ENCODE results near the gene MYH15.

MYH15 gene

DNA sequence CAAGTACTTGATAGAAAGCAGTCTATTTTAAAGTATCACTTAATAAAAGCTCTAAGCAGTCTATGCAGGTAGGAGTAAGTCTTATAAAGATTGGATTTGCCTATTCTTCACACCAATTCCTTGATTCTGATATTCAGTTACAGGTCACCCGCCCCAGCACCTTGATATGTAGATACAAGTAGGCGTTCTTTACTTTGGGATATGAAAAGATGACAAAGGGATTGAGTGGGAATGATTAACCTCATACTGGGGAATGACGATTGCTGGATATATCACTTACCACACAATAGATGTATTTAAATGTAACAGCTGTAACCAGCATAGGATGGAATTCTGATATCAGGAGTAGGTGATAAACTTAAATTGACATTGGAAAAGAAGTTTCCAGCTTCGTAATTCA is 166.9 kb downstream of the MYH15 start:
- H3K9ac ChIP-seq (ENCODE audit: low read length) = no peak overlapping the region
- H3K9me3 ChIP-seq (ENCODE audit: control insufficient read depth, low read depth, low read length) = no peaks in the 10 kb centered on the region
- H3K27me3 ChIP-seq (ENCODE audit: control insufficient read depth, insufficient read depth, low read length) = no peaks in the 10 kb centered on the region
- H3K36me3 ChIP-seq (ENCODE audit: control insufficient read depth, low read depth, low read length) = no peaks in the 10 kb centered on the region
- H3K27ac ChIP-seq (ENCODE audit: low read length) = no peak overlapping the region
- H3K4me3 ChIP-seq (ENCODE audit: low read length) = no peak overlapping the region
- no peaks in the 10 kb centered on the region for H3K4me1 ChIP-seq (ENCODE audit: control insufficient read depth, low read depth, low read length)

DNA sequence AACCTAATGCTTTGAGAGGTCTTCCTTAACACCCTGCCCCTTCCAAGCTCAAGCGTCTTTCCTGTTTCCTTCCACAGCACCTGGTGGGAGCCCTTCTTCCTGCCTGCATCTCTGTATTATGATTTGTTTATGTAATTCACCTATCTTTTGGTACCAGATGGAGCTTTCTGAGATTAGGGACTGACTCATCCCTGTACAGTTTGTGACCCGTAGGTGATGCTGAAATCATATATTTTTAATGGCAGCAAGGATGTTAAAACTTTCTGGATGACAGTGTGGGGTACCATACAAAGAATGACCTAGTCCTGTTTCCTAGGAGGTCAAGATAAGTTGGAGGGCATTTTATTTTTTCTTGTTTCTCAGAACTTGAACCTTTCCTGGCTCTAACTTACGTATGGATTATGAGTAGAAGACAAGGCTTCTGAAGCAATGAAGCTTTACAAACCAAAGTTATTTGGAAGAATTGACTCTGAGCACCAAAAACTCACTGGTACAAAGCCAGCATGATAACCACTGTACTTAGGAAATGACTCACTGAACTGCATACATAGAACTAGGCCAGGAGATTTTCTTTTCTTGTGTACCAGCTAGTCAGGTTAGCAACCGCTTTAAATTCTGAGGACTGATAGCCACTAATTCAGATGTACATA is 167.4 kb downstream of the MYH15 start:
- no peaks in the 10 kb centered on the region for H3K36me3 ChIP-seq (ENCODE audit: control insufficient read depth, low read depth, low read length)
- no peaks in the 10 kb centered on the region for H3K9me3 ChIP-seq (ENCODE audit: control insufficient read depth, low read depth, low read length)
- no peaks in the 10 kb centered on the region for H3K27me3 ChIP-seq (ENCODE audit: control insufficient read depth, insufficient read depth, low read length)
- no peak overlapping the region for H3K9ac ChIP-seq (ENCODE audit: low read length)
- H3K4me1 ChIP-seq (ENCODE audit: control insufficient read depth, low read depth, low read length) = no peaks in the 10 kb centered on the region
- no peak overlapping the region for H3K4me3 ChIP-seq (ENCODE audit: low read length)
- no peak overlapping the region for H3K27ac ChIP-seq (ENCODE audit: low read length)

DNA sequence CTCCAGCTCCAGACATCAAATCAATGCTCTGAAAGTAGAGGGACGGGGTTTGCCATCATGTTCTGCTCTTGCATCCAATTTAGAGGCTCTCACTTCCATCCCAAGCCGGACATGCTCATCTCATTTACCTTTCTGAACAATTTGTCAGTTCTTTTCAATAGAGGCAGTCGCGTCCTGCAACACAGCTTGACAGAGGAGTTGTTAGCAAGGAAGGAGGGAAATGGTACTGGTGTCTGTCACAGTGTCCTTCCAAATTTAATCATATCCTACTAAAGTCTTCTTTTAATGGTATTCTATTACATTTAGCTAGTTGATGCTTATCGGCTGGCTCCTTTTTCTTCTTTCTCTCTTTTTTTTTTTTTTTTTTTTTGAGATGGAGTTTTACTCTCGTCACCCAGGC is 168.5 kb downstream of the MYH15 start:
- Histone ChIP-seq H3K27ac (ENCODE audit: low read length) (no peak overlapping the region), H3K36me3 (ENCODE audit: control insufficient read depth, low read depth, low read length) (no peaks in the 10 kb centered on the region), H3K9me3 (ENCODE audit: control insufficient read depth, low read depth, low read length) (no peaks in the 10 kb centered on the region), H3K27me3 (ENCODE audit: control insufficient read depth, insufficient read depth, low read length) (no peaks in the 10 kb centered on the region), H3K4me3 (ENCODE audit: low read length) (no peak overlapping the region), H3K4me1 (ENCODE audit: control insufficient read depth, low read depth, low read length) (no peaks in the 10 kb centered on the region), H3K9ac (ENCODE audit: low read length) (no peak overlapping the region)

DNA sequence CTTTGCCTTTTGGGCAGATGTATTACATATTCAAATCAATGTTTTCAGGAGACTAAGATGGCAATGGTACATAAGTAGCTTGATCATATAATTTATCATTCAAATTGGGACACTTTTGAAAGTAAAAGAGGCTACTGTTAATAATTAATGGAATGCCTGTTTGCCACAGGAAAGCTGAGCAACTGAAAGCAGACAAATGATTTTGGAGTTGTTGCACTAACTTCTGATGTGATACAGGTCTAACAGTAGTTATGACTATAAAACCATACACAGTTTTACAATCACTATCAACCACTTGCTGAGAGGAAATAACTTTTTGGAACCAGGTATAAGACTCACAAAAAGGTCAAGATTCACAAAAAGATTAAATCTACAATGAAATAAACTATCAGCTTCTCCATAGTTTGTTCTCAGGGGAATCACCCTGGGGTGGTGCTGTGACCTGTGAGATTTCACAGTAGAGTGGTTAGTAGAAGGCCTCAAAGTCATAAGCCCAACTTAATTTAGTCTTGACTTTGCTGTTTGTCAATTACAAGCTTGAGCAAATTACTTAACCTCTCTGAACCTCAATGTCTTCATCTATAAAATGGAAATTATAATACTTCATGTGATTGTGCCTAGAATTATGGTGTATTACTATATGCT is 171.4 kb downstream of the MYH15 start:
- no peak overlapping the region for H3K9ac ChIP-seq (ENCODE audit: low read length)
- no peaks in the 10 kb centered on the region for H3K9me3 ChIP-seq (ENCODE audit: control insufficient read depth, low read depth, low read length)
- no peaks in the 10 kb centered on the region for H3K27me3 ChIP-seq (ENCODE audit: control insufficient read depth, insufficient read depth, low read length)
- H3K4me3 ChIP-seq (ENCODE audit: low read length) = no peak overlapping the region
- no peak overlapping the region for H3K27ac ChIP-seq (ENCODE audit: low read length)
- no peaks in the 10 kb centered on the region for H3K4me1 ChIP-seq (ENCODE audit: control insufficient read depth, low read depth, low read length)
- no peaks in the 10 kb centered on the region for H3K36me3 ChIP-seq (ENCODE audit: control insufficient read depth, low read depth, low read length)

DNA sequence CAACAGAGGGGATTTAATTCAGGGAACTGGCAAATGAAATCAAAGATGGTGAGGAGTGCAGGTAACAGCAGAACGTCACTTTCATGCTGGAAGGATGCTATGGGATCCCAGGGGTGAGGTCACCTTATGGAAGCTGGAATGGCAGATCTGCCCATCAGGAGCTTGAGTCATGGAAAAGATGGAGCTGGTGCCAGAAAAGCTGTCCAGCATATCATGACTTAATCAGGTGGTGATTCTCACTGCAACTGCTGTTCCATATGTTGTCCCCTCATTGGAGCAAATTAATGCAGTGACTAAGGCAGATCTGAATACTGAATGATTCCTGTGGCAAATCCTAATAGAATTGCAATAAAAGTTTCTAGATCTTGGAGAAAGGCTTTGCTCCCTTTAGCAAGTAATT is 175.7 kb downstream of the MYH15 start:
- Histone ChIP-seq H3K9me3 (ENCODE audit: control insufficient read depth, low read depth, low read length) (no peaks in the 10 kb centered on the region), H3K4me1 (ENCODE audit: control insufficient read depth, low read depth, low read length) (no peaks in the 10 kb centered on the region), H3K9ac (ENCODE audit: low read length) (no peak overlapping the region), H3K36me3 (ENCODE audit: control insufficient read depth, low read depth, low read length) (no peaks in the 10 kb centered on the region), H3K27ac (ENCODE audit: low read length) (no peak overlapping the region), H3K27me3 (ENCODE audit: control insufficient read depth, insufficient read depth, low read length) (no peaks in the 10 kb centered on the region), H3K4me3 (ENCODE audit: low read length) (no peak overlapping the region)

DNA sequence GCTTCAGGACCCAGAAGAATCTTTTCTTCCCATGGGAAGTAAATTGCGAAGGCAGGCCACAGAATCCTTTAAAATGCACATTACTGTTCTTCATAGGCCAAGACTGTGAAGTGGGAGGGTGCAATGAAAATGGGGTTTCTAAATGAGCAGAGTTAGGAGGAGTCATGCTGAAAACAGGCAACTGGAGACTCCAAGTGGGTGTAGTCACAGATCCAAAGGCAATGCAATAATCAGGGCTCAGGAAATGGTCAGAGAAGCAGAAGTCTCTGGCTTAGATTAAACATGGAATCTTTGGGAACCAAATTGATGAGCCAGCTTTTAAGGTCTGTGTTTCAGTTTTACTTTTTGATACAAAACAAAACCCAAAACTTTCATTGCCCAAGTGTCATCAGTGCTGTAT is 176.4 kb downstream of the MYH15 start:
- Histone ChIP-seq H3K9me3 (ENCODE audit: control insufficient read depth, low read depth, low read length) (no peaks in the 10 kb centered on the region), H3K36me3 (ENCODE audit: control insufficient read depth, low read depth, low read length) (no peaks in the 10 kb centered on the region), H3K9ac (ENCODE audit: low read length) (no peak overlapping the region), H3K4me3 (ENCODE audit: low read length) (no peak overlapping the region), H3K4me1 (ENCODE audit: control insufficient read depth, low read depth, low read length) (no peaks in the 10 kb centered on the region), H3K27ac (ENCODE audit: low read length) (no peak overlapping the region), H3K27me3 (ENCODE audit: control insufficient read depth, insufficient read depth, low read length) (no peaks in the 10 kb centered on the region)

DNA sequence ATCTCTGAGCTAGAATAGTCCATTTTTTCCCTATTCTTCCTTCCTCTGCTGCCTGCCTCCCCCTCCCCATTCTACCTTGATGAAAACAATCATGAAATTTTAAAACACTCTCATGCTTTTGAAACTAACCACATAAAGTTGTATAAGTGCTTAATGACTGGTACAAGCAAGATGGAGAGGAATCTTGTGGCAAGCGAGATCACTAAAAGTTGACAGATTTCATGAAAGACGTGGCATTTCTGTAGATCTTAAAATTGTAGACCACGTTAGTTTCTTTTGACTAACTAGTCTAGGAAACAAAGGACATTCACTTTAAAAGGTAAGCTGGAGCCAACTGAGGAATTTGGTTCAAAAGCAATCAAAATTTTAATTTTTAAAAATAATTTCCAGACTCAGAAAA is 178.6 kb downstream of the MYH15 start:
- Histone ChIP-seq H3K4me1 (ENCODE audit: control insufficient read depth, low read depth, low read length) (no peaks in the 10 kb centered on the region), H3K36me3 (ENCODE audit: control insufficient read depth, low read depth, low read length) (no peaks in the 10 kb centered on the region), H3K9me3 (ENCODE audit: control insufficient read depth, low read depth, low read length) (no peaks in the 10 kb centered on the region), H3K4me3 (ENCODE audit: low read length) (no peak overlapping the region), H3K27me3 (ENCODE audit: control insufficient read depth, insufficient read depth, low read length) (no peaks in the 10 kb centered on the region), H3K27ac (ENCODE audit: low read length) (no peak overlapping the region), H3K9ac (ENCODE audit: low read length) (no peak overlapping the region)
